ENCODE data around the gene MTTP. TPM values are rescaled to one million over a fixed set of nuclear protein-coding genes. Genes with fewer than 3 reads are reported as not detected.

The MTTP gene
- total RNA-seq, 1 experiment from 2014 or later: 0.77 TPM

- Histone ChIP-seq H3K4me1 (no peaks in the 10 kb centered on the region), H3K36me3 (ENCODE audit: control insufficient read depth, insufficient read depth, low read length) (no peaks in the 10 kb centered on the region), H3K9me3 (no peaks in the 10 kb centered on the region), H3K4me3 (ENCODE audit: low read depth, low read length) (no peak overlapping the region), H3K27me3 (replicated peaks; ENCODE audit: control insufficient read depth, insufficient read depth, low read length) (no peaks in the 10 kb centered on the region)
- Mint-ChIP-seq H3K4me3 (ENCODE audit: unreplicated experiment) (no peak overlapping the region), H3K4me1 (ENCODE audit: low read depth, unreplicated experiment) (no peaks in the 10 kb centered on the region), H3K9me3 (ENCODE audit: unreplicated experiment) (no peaks in the 10 kb centered on the region), H3K27ac (ENCODE audit: unreplicated experiment) (no peak overlapping the region), H3K27me3 (ENCODE audit: insufficient read depth, unreplicated experiment) (peaks cover 13% of the 10 kb centered on the region), H3K36me3 (ENCODE audit: insufficient read depth, unreplicated experiment) (no peaks in the 10 kb centered on the region)
- intact Hi-C loops (cut with micrococcal nuclease; ENCODE audit: unreplicated experiment): no loop called here
- DNase-seq: no peak
- TF ChIP-seq, protein P1, sequence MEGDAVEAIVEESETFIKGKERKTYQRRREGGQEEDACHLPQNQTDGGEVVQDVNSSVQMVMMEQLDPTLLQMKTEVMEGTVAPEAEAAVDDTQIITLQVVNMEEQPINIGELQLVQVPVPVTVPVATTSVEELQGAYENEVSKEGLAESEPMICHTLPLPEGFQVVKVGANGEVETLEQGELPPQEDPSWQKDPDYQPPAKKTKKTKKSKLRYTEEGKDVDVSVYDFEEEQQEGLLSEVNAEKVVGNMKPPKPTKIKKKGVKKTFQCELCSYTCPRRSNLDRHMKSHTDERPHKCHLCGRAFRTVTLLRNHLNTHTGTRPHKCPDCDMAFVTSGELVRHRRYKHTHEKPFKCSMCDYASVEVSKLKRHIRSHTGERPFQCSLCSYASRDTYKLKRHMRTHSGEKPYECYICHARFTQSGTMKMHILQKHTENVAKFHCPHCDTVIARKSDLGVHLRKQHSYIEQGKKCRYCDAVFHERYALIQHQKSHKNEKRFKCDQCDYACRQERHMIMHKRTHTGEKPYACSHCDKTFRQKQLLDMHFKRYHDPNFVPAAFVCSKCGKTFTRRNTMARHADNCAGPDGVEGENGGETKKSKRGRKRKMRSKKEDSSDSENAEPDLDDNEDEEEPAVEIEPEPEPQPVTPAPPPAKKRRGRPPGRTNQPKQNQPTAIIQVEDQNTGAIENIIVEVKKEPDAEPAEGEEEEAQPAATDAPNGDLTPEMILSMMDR (IDR thresholded peaks at IDR 0.05; ENCODE audit: insufficient read depth in 1 of 2, low read depth in 1 of 2, low read length in 1 of 2, severe bottlenecking in 1 of 2, unreplicated experiment in 1 of 2): no peak
- POLR2A ChIA-PET: no interaction called here
- CTCF ChIA-PET: interaction anchor here (0.6 kb wide), 1 partner anchor 36 kb away, joined by 3 read pairs; no protein-coding TSS in a partner anchor
- no TSS peak for BruUV-seq (replicated peaks)
Observed at GRCh38 chr4:99665983-99666382, 91.4 kb downstream of the MTTP start.

- Histone ChIP-seq H3K4me1 (no peaks in the 10 kb centered on the region), H3K4me3 (ENCODE audit: low read depth, low read length) (no peak overlapping the region), H3K36me3 (ENCODE audit: control insufficient read depth, insufficient read depth, low read length) (no peaks in the 10 kb centered on the region), H3K27me3 (replicated peaks; ENCODE audit: control insufficient read depth, insufficient read depth, low read length) (no peaks in the 10 kb centered on the region), H3K9me3 (peaks cover 6% of the 10 kb centered on the region; the same call in 1 of the 2 replicates)
- Mint-ChIP-seq H3K27me3 (ENCODE audit: insufficient read depth, unreplicated experiment) (peaks cover 4% of the 10 kb centered on the region), H3K9me3 (ENCODE audit: unreplicated experiment) (peaks cover 19% of the 10 kb centered on the region), H3K4me1 (ENCODE audit: low read depth, unreplicated experiment) (no peaks in the 10 kb centered on the region), H3K27ac (ENCODE audit: unreplicated experiment) (no peak overlapping the region), H3K36me3 (ENCODE audit: insufficient read depth, unreplicated experiment) (no peaks in the 10 kb centered on the region), H3K4me3 (ENCODE audit: unreplicated experiment) (no peak overlapping the region)
- no peak for DNase-seq
- CTCF ChIA-PET: no interaction called here
- intact Hi-C loops (cut with micrococcal nuclease; ENCODE audit: unreplicated experiment): no loop called here
- BruUV-seq (replicated peaks): no TSS peak
- TF ChIP-seq, protein P1 (IDR thresholded peaks at IDR 0.05; ENCODE audit: insufficient read depth in 1 of 2, low read depth in 1 of 2, low read length in 1 of 2, severe bottlenecking in 1 of 2, unreplicated experiment in 1 of 2): no peak
- POLR2A ChIA-PET: no interaction called here
Observed at GRCh38 chr4:99668472-99668871, 93.8 kb downstream of the MTTP start.

GRCh38 chr4:99669084-99669483, 94.5 kb downstream of the MTTP start:
- H3K27me3 ChIP-seq (replicated peaks; ENCODE audit: control insufficient read depth, insufficient read depth, low read length): no peaks in the 10 kb centered on the region
- Mint-ChIP-seq H3K27ac (ENCODE audit: unreplicated experiment) (no peak overlapping the region), H3K27me3 (ENCODE audit: insufficient read depth, unreplicated experiment) (peaks cover 3% of the 10 kb centered on the region), H3K4me3 (ENCODE audit: unreplicated experiment) (no peak overlapping the region), H3K4me1 (ENCODE audit: low read depth, unreplicated experiment) (no peaks in the 10 kb centered on the region), H3K36me3 (ENCODE audit: insufficient read depth, unreplicated experiment) (no peaks in the 10 kb centered on the region), H3K9me3 (ENCODE audit: unreplicated experiment) (peaks cover 26% of the 10 kb centered on the region)
- ChIA-PET CTCF (no interaction called here), POLR2A (no interaction called here)
- no TSS peak for BruUV-seq (replicated peaks)
- H3K36me3 ChIP-seq (ENCODE audit: control insufficient read depth, insufficient read depth, low read length): no peaks in the 10 kb centered on the region
- DNase-seq: no peak
- peaks cover 6% of the 10 kb centered on the region; the same call in 1 of the 2 replicates for H3K9me3 ChIP-seq
- TF ChIP-seq, protein P1 (IDR thresholded peaks at IDR 0.05; ENCODE audit: insufficient read depth in 1 of 2, low read depth in 1 of 2, low read length in 1 of 2, severe bottlenecking in 1 of 2, unreplicated experiment in 1 of 2): no peak
- intact Hi-C loops (cut with micrococcal nuclease; ENCODE audit: unreplicated experiment): no loop called here
- no peaks in the 10 kb centered on the region for H3K4me1 ChIP-seq
- no peak overlapping the region for H3K4me3 ChIP-seq (ENCODE audit: low read depth, low read length)

Measured in Caco-2 (cell line).